Measurements from ENCODE around the gene NECAB2.

DNA sequence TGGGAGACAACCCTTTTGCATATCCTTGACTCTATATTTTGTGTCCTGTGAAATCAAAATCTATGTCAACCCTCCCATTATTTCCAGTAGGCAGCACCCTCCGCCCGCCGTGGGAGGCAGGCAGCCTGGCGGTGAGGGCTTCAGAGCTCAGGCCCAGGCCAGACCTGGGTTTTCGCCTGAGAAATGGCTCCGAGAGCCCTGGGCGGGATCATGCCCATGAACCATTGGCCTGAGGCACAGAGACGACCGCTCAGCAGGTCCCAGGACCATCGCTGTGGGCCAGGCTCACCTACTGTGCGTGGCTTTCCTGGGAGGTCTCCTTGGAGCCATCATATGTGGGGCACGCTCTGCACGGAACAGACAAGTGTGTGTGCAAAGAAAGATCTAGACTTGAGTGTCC lies 80.8 kb downstream of the NECAB2 start:
- TF ChIP-seq, protein P1, sequence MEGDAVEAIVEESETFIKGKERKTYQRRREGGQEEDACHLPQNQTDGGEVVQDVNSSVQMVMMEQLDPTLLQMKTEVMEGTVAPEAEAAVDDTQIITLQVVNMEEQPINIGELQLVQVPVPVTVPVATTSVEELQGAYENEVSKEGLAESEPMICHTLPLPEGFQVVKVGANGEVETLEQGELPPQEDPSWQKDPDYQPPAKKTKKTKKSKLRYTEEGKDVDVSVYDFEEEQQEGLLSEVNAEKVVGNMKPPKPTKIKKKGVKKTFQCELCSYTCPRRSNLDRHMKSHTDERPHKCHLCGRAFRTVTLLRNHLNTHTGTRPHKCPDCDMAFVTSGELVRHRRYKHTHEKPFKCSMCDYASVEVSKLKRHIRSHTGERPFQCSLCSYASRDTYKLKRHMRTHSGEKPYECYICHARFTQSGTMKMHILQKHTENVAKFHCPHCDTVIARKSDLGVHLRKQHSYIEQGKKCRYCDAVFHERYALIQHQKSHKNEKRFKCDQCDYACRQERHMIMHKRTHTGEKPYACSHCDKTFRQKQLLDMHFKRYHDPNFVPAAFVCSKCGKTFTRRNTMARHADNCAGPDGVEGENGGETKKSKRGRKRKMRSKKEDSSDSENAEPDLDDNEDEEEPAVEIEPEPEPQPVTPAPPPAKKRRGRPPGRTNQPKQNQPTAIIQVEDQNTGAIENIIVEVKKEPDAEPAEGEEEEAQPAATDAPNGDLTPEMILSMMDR (conservative IDR thresholded peaks at IDR 0.05; ENCODE audit: low read length): no peak
- TF ChIP-seq EZH2phosphoT487 (IDR thresholded peaks at IDR 0.05; ENCODE audit: borderline replicate concordance): no peak
